Hepatocyte (in vitro differentiated cells): ENCODE measurements around the gene APOLD1.

Experiments
- CTCF ChIP-seq: fragments of 200-600 bp; sonication (generic); IDR thresholded peaks from 2 replicates; pipeline ENCODE4 v1.5.1; 2016; ENCODE audit warnings: antibody characterized with exemption, mild to moderate bottlenecking; ENCODE audit not compliant: poor library complexity
- EZH2 ChIP-seq: fragments of 200-600 bp; sonication (generic); IDR thresholded peaks from 2 replicates; pipeline ENCODE4 v1.6.1; 2016; ENCODE audit warnings: antibody characterized with exemption, mild to moderate bottlenecking, borderline replicate concordance
- EZH2phosphoT487 ChIP-seq: fragments of 200-600 bp; sonication (generic); IDR thresholded peaks from one replicate; pipeline ENCODE4 v1.6.1; 2018; ENCODE audit warnings: antibody characterized with exemption, mild to moderate bottlenecking, low read depth, moderate library complexity; ENCODE audit not compliant: unreplicated experiment, severe bottlenecking

GRCh38 chr12:12794686-12795085 is 9.2 kb downstream of the APOLD1 start:
- TF ChIP-seq CTCF (no peak), EZH2 (no peak), EZH2phosphoT487 (no peak)
